Mammary epithelial cell (primary cell): ENCODE data around the gene UBE2Z.

Source experiments
- CTCF ChIP-seq, 2 donors: IDR thresholded peaks in 1 of 2; conservative IDR thresholded peaks in 1 of 2; 2 replicates each; pipeline ENCODE4 v1.5.1; 2011 to 2012; ENCODE audit warnings: inconsistent platforms in 2 of 2, low read length in 2 of 2, mild to moderate bottlenecking in 2 of 2, control low read depth in 1 of 2, low read depth in 1 of 2; ENCODE audit not compliant: insufficient read depth in 1 of 2; ENCODE audit errors: extremely low read depth in 1 of 2
- EZH2 ChIP-seq: IDR thresholded peaks from 2 replicates; pipeline ENCODE4 v1.6.1; 2012; ENCODE audit warnings: low read length, inconsistent platforms, borderline replicate concordance

DNA sequence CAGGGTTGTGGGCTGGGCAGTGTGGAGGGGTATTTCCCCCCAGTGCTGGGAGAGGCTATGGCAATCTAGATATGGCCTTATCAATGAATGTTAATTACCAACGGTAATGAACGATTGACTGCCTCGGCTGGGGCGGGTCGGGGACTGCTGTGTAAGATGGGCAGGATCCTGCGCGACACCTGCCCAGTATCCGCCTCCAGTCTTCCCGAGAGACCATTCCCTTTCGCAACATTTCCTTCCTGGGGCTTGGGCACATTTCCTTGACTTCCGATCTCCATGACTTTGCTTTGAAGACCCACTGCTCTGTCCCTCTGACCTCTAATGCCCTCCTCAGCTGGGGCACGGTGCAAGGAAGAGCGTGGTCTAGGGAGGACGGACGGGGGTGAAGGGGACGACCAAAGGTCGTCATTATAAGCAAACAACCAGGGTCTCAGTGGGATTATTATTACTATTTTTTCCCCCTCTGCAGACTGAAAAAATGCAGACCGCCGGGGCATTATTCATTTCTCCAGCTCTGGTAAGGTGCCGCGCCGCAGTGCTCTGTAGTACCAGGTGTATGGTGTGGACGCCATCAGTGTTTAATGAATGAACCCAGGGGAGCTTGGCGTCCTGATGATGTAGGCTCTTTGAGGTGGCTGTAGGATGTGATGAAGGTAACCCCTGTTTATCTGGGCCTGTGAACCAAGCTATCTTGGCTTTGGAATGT is 15.1 kb upstream of the UBE2Z start:
- TF ChIP-seq EZH2 (no peak), CTCF (conservative IDR thresholded peaks at IDR 0.05 in 1 of 2, IDR thresholded peaks at IDR 0.05 in 1 of 2; ENCODE audit: extremely low read depth in 1 of 2, insufficient read depth in 1 of 2, low read depth in 1 of 2, low read length in 2 of 2) (no peak)
